GM23338 (cell line): ENCODE measurements around the gene HOXB4. TPM values are rescaled to one million over a fixed set of nuclear protein-coding genes. Genes with fewer than 3 reads are reported as not detected.

Experiments used
- ATAC-seq: fragments of 200-7000 bp; cut with Tn5 transposase; 3 replicates; pipeline ENCODE4 v1.9.1; 2020
- DNase-seq: peaks from one replicate; pipeline ENCODE4 v3.0.0-alpha.2; 2015; ENCODE audit warnings: low spot score
- H2AFZ ChIP-seq: fragments of 200-600 bp; sonication (generic); 2 replicates; pipeline ENCODE4 v1.8.0; 2016; ENCODE audit warnings: antibody characterized with exemption, mild to moderate bottlenecking, moderate library complexity
- H3F3A ChIP-seq: fragments of 200-600 bp; sonication (generic); replicated peaks from 2 replicates; pipeline ENCODE4 v1.8.0; 2017; ENCODE audit warnings: antibody characterized with exemption, mixed run types, low read depth
- H3K27ac ChIP-seq: fragments of 200-600 bp; sonication (generic); 2 replicates; pipeline ENCODE4 v1.6.1; 2016; ENCODE audit warnings: low read depth
- H3K27me3 ChIP-seq: fragments of 200-600 bp; sonication (generic); 2 replicates; pipeline ENCODE4 v1.8.0; 2016; ENCODE audit warnings: mild to moderate bottlenecking, mixed run types, moderate library complexity; ENCODE audit not compliant: insufficient read depth
- H3K36me3 ChIP-seq: fragments of 200-600 bp; sonication (generic); 2 replicates; pipeline ENCODE4 v1.8.0; 2016; ENCODE audit warnings: mild to moderate bottlenecking; ENCODE audit not compliant: insufficient read depth
- H3K4me1 ChIP-seq: fragments of 200-600 bp; sonication (generic); 2 replicates; pipeline ENCODE4 v1.8.0; 2016; ENCODE audit warnings: mild to moderate bottlenecking, moderate library complexity; ENCODE audit not compliant: insufficient read depth
- H3K4me2 ChIP-seq: fragments of 200-600 bp; sonication (generic); 2 replicates; pipeline ENCODE4 v1.7.1; 2017; ENCODE audit warnings: mixed run types
- H3K4me3 ChIP-seq: fragments of 200-600 bp; sonication (generic); 2 replicates; pipeline ENCODE4 v1.6.1; 2016; ENCODE audit warnings: mixed run types
- H3K79me2 ChIP-seq: fragments of 200-600 bp; sonication (generic); replicated peaks from 2 replicates; pipeline ENCODE4 v1.8.0; 2017; ENCODE audit warnings: mild to moderate bottlenecking; ENCODE audit not compliant: insufficient read depth
- H3K9me2 ChIP-seq: fragments of 200-600 bp; sonication (generic); 2 replicates; pipeline ENCODE4 v1.8.0; 2017; ENCODE audit not compliant: insufficient read depth
- H4K20me1 ChIP-seq: fragments of 200-600 bp; sonication (generic); replicated peaks from 2 replicates; pipeline ENCODE4 v1.8.0; 2017; ENCODE audit warnings: mild to moderate bottlenecking; ENCODE audit not compliant: insufficient read depth
- H3K27ac Mint-ChIP-seq: 2 replicates; pipeline ENCODE4 v1.8.0; 2020; ENCODE audit warnings: inconsistent platforms, mild to moderate bottlenecking, moderate library complexity, mixed read lengths
- H3K27me3 Mint-ChIP-seq: 3 replicates; pipeline ENCODE4 v1.8.0; 2022; ENCODE audit warnings: low read depth, mild to moderate bottlenecking, moderate library complexity, mixed read lengths, inconsistent platforms; ENCODE audit not compliant: insufficient read depth, poor library complexity
- H3K36me3 Mint-ChIP-seq: 3 replicates; pipeline ENCODE4 v1.8.0; 2021; ENCODE audit warnings: low read depth, mild to moderate bottlenecking, inconsistent platforms, moderate library complexity, mixed read lengths
- H3K4me1 Mint-ChIP-seq: 3 replicates; pipeline ENCODE4 v1.8.0; 2020; ENCODE audit warnings: mild to moderate bottlenecking, inconsistent platforms, mixed read lengths
- H3K4me3 Mint-ChIP-seq: 3 replicates; pipeline ENCODE4 v1.8.0; 2021; ENCODE audit warnings: moderate library complexity, mild to moderate bottlenecking, inconsistent platforms, mixed read lengths
- H3K9me3 Mint-ChIP-seq: 3 replicates; pipeline ENCODE4 v1.8.0; 2020; ENCODE audit warnings: moderate library complexity, mild to moderate bottlenecking, inconsistent platforms, mixed read lengths
- CREB1 ChIP-seq: fragments of 250-450 bp; sonication (Bioruptor Pico); IDR thresholded peaks from 2 replicates; pipeline ENCODE4 v1.5.0; 2020; ENCODE audit warnings: low read depth, mild to moderate bottlenecking, moderate library complexity
- ETS1 ChIP-seq: IDR thresholded peaks from 2 replicates; pipeline ENCODE4 v1.6.1; 2016; ENCODE audit warnings: antibody characterized with exemption
- EZH2 ChIP-seq: fragments of 200-600 bp; sonication (generic); IDR thresholded peaks from one replicate; pipeline ENCODE4 v1.8.0; 2017; ENCODE audit warnings: antibody characterized with exemption, mild to moderate bottlenecking, low read depth; ENCODE audit not compliant: unreplicated experiment
- EZH2phosphoT487 ChIP-seq: fragments of 200-600 bp; sonication (generic); IDR thresholded peaks from one replicate; pipeline ENCODE4 v1.8.1; 2018; ENCODE audit warnings: antibody characterized with exemption; ENCODE audit not compliant: unreplicated experiment
- POLR2AphosphoS5 ChIP-seq: IDR thresholded peaks from 2 replicates; pipeline ENCODE4 v1.6.1; 2016; ENCODE audit warnings: antibody characterized with exemption, low read depth
- ZNF331 ChIP-seq: fragments of 250-450 bp; sonication (Bioruptor Pico); IDR thresholded peaks from 2 replicates; pipeline ENCODE4 v1.5.0; 2020; ENCODE audit warnings: low read depth, mild to moderate bottlenecking, moderate library complexity
- ZNF462 ChIP-seq: fragments of 250-450 bp; sonication (Bioruptor Pico); IDR thresholded peaks from 2 replicates; pipeline ENCODE4 v1.5.0; 2020; ENCODE audit warnings: mild to moderate bottlenecking, moderate library complexity
- polyA plus RNA-seq: library from polyadenylated mRNA; unstranded; fragments of >200 nt; fragmentation: Nextera tagmentation; extraction: Ambion mirVana; gene quantifications from 2 replicates; pipeline ENCODE4 v1.2.1, GENCODE V29; 2016
- total RNA-seq: library from RNA; depleted of rRNA; stranded (reverse); fragments of >200 nt; shearing (Covaris generic); gene quantifications from 2 replicates; pipeline ENCODE4 v1.2.3, GENCODE V29; 2014

The HOXB4 gene
- total and polyA plus RNA-seq, 2 experiments from 2014 or later: not detected

GRCh38 chr17:48546924-48547807, 31.0 kb downstream of the HOXB4 start:
- H3F3A ChIP-seq: peaks cover 33% of the 10 kb centered on the region
- H3K27me3 ChIP-seq: peaks cover 100% of the 10 kb centered on the region
- Mint-ChIP-seq H3K4me3 (no peak overlapping the region; the same call in 2 of the 3 replicates), H3K27ac (no peak overlapping the region), H3K27me3 (peaks cover 99% of the 10 kb centered on the region), H3K36me3 (peaks cover 4% of the 10 kb centered on the region; the same call in 1 of the 3 replicates), H3K9me3 (peaks cover 3% of the 10 kb centered on the region), H3K4me1 (peaks cover 68% of the 10 kb centered on the region)
- no peaks in the 10 kb centered on the region for H3K79me2 ChIP-seq
- ATAC-seq: no peak
- peaks cover 18% of the 10 kb centered on the region for H4K20me1 ChIP-seq
- peaks cover 87% of the 10 kb centered on the region for H3K4me1 ChIP-seq
- H3K4me2 ChIP-seq: peak overlapping the region; percentile 61
- no peak overlapping the region for H2AFZ ChIP-seq
- no peaks in the 10 kb centered on the region for H3K9me2 ChIP-seq
- H3K36me3 ChIP-seq: no peaks in the 10 kb centered on the region
- H3K27ac ChIP-seq: no peak overlapping the region
- H3K4me3 ChIP-seq: peak overlapping the region; percentile 37
- no peak for DNase-seq
- no peak for TF ChIP-seq ZNF462 (CRISPR knock-in tag)
- no peak for TF ChIP-seq ETS1
- TF ChIP-seq EZH2: peak; percentile 64
- TF ChIP-seq CREB1 (CRISPR knock-in tag): no peak
- no peak for TF ChIP-seq ZNF331
- TF ChIP-seq POLR2AphosphoS5: no peak
- no peak for TF ChIP-seq EZH2phosphoT487
